ENCODE results near the gene RBMS3.

GRCh38 chr3:29936766-29937165 is 655.9 kb downstream of the RBMS3 start:
- TF ChIP-seq CTCF (conservative IDR thresholded peaks at IDR 0.05; ENCODE audit: low read depth in 2 of 2) (no peak), EZH2 (IDR thresholded peaks at IDR 0.05; ENCODE audit: low read depth, unreplicated experiment) (no peak), POLR2AphosphoS5 (IDR thresholded peaks at IDR 0.05; ENCODE audit: low read depth) (no peak), EZH2phosphoT487 (IDR thresholded peaks at IDR 0.05; ENCODE audit: unreplicated experiment) (no peak), REST (IDR thresholded peaks at IDR 0.05; ENCODE audit: unreplicated experiment) (no peak), ZNF114 (CRISPR knock-in tag; IDR thresholded peaks at IDR 0.05) (no peak), NANOG (IDR thresholded peaks at IDR 0.05; ENCODE audit: borderline replicate concordance) (no peak), CREB1 (CRISPR knock-in tag; IDR thresholded peaks at IDR 0.05; ENCODE audit: low read depth) (no peak)
